ENCODE results near the gene GPALPP1. TPM values are rescaled to one million over a fixed set of nuclear protein-coding genes. Genes with fewer than 3 reads are reported as not detected.

Gene GPALPP1
- polyA plus RNA-seq, 1 of the 3 experiments (the other 2 are of a cell fraction) = 11.7 TPM

- peaks cover 8% of the 10 kb centered on the region for H3F3A ChIP-seq (replicated peaks; ENCODE audit: insufficient read depth)
- H3K4me1 ChIP-seq (ENCODE audit: control insufficient read depth in 1 of 2, insufficient read depth in 2 of 2, low read depth in 1 of 2, low read length in 1 of 2) = peaks cover 0 to 4% of the 10 kb centered on the region in 2 experiments; a peak in 1 of 4 replicates
- peak overlapping the region; percentile 28 to 33; a peak in 3 of 4 replicates for H3K27ac ChIP-seq (ENCODE audit: low read depth in 2 of 2, low read length in 1 of 2)
- no peaks in the 10 kb centered on the region for H3K79me2 ChIP-seq (ENCODE audit: insufficient read depth)
- no peak overlapping the region for H2AFZ ChIP-seq (ENCODE audit: low read depth)
- H3K36me3 ChIP-seq (replicated peaks in 1 of 2; ENCODE audit: control insufficient read depth in 1 of 2, insufficient read depth in 2 of 2, low read length in 1 of 2) = peaks cover 22 to 23% of the 10 kb centered on the region in 2 experiments
- H3K4me2 ChIP-seq = no peak overlapping the region
- H3K4me3 ChIP-seq (ENCODE audit: low read depth in 2 of 2, low read length in 1 of 2) = no peak overlapping the region
- no peaks in the 10 kb centered on the region for H3K9me3 ChIP-seq
- no peaks in the 10 kb centered on the region for H3K9me2 ChIP-seq
- POLR2A ChIA-PET = no interaction called here
- H3K27me3 ChIP-seq (ENCODE audit: insufficient read depth) = no peaks in the 10 kb centered on the region
- TF ChIP-seq IRF3 (IDR thresholded peaks at IDR 0.05; ENCODE audit: low read depth, low read length) (no peak), EP300 (IDR thresholded peaks at IDR 0.05; ENCODE audit: borderline replicate concordance in 1 of 2, low read depth in 1 of 2, low read length in 1 of 2) (0 out of 4 replicates have a peak, but pooled peaks of 1 of the 2 experiments have one; percentile 27), FOSL2 (IDR thresholded peaks at IDR 0.05; ENCODE audit: borderline replicate concordance, low read depth) (peak; percentile 40; the same call in 1 of the 2 replicates), RXRA (IDR thresholded peaks at IDR 0.05; ENCODE audit: borderline replicate concordance, low read depth) (0 out of 2 replicates have a peak, but pooled peaks have one; percentile 11), JUND (IDR thresholded peaks at IDR 0.05) (peak; percentile 15; the same call in 1 of the 2 replicates), PBX3 (IDR thresholded peaks at IDR 0.05) (peak; percentile 48)
- no peak for DNase-seq
- CTCF ChIA-PET = interaction anchor here (0.6 to 1.6 kb wide), 6 partner anchors 8 to 38 kb away, joined by 3 to 6 read pairs (median 3); partner anchors contain the start of gene NUFIP1
- H4K20me1 ChIP-seq (ENCODE audit: insufficient read depth) = no peaks in the 10 kb centered on the region
- no peak overlapping the region for H3K9ac ChIP-seq
Observed at GRCh38 chr13:44951184-44951583, 38.2 kb upstream of the GPALPP1 start.

- Histone ChIP-seq H3K4me3 (ENCODE audit: low read depth in 2 of 2, low read length in 1 of 2) (no peak overlapping the region), H3K79me2 (ENCODE audit: insufficient read depth) (no peaks in the 10 kb centered on the region), H2AFZ (ENCODE audit: low read depth) (no peak overlapping the region), H3K4me2 (no peak overlapping the region), H3K36me3 (replicated peaks in 1 of 2; ENCODE audit: control insufficient read depth in 1 of 2, insufficient read depth in 2 of 2, low read length in 1 of 2) (peaks cover 20 to 21% of the 10 kb centered on the region in 2 experiments), H3K9me2 (no peaks in the 10 kb centered on the region), H3F3A (replicated peaks; ENCODE audit: insufficient read depth) (peaks cover 8% of the 10 kb centered on the region), H3K9me3 (no peaks in the 10 kb centered on the region), H4K20me1 (ENCODE audit: insufficient read depth) (no peaks in the 10 kb centered on the region), H3K27me3 (ENCODE audit: insufficient read depth) (no peaks in the 10 kb centered on the region), H3K4me1 (ENCODE audit: control insufficient read depth in 1 of 2, insufficient read depth in 2 of 2, low read depth in 1 of 2, low read length in 1 of 2) (peaks cover 0 to 4% of the 10 kb centered on the region in 2 experiments; a peak in 1 of 4 replicates), H3K27ac (ENCODE audit: low read depth in 2 of 2, low read length in 1 of 2) (no peak overlapping the region), H3K9ac (no peak overlapping the region)
- POLR2A ChIA-PET = no interaction called here
- no peak for DNase-seq
- TF ChIP-seq YY1 (IDR thresholded peaks at IDR 0.05; ENCODE audit: low read depth) = no peak
- TF ChIP-seq MEF2A (IDR thresholded peaks at IDR 0.05; ENCODE audit: borderline replicate concordance, low read depth) = no peak
- TF ChIP-seq JUND (IDR thresholded peaks at IDR 0.05) = no peak
- no peak for TF ChIP-seq RAD21 (IDR thresholded peaks at IDR 0.05; ENCODE audit: low read length)
- no peak for TF ChIP-seq USF1 (IDR thresholded peaks at IDR 0.05; ENCODE audit: borderline replicate concordance, low read depth)
- no peak for TF ChIP-seq CTCF (IDR thresholded peaks at IDR 0.05)
- no peak for TF ChIP-seq REST (IDR thresholded peaks at IDR 0.05; ENCODE audit: low read depth, low read length)
- TF ChIP-seq ZBTB33 (IDR thresholded peaks at IDR 0.05; ENCODE audit: borderline replicate concordance, low read depth) = no peak
- TF ChIP-seq MXI1 (IDR thresholded peaks at IDR 0.05; ENCODE audit: low read depth, low read length) = no peak
- TF ChIP-seq POLR2AphosphoS5 (IDR thresholded peaks at IDR 0.05; ENCODE audit: low read depth, low read length) = no peak
- TF ChIP-seq MAX (IDR thresholded peaks at IDR 0.05; ENCODE audit: low read depth) = no peak
- CTCF ChIA-PET = interaction anchor here (1.8 kb wide), 1 partner anchor 34 kb away, joined by 4 read pairs; no protein-coding TSS in a partner anchor
- WGBS (ENCODE audit: low lambda C conversion rate) = 91% methylated on average over 2 of the region's 2 CpGs
Observed at GRCh38 chr13:44952671-44953070, 36.7 kb upstream of the GPALPP1 start.
